Trophoblast cell (in vitro differentiated cells and primary cell): ENCODE measurements around the gene GNG11.
"Not testable (repeated sequence)": the region's sequence is repeated elsewhere in the genome, so short reads cannot be mapped to it uniquely, and the experiment has no call there.

Source experiments
- DNase-seq, 2 donors: peaks; one replicate each; pipeline ENCODE4 v3.0.0-alpha.2; 2016
- H2AFZ ChIP-seq: 2 replicates; pipeline ENCODE4 v1.6.1; 2013; ENCODE audit warnings: low read length, moderate library complexity, mild to moderate bottlenecking; ENCODE audit not compliant: insufficient read depth, poor library complexity
- H2AK5ac ChIP-seq: 2 replicates; pipeline ENCODE4 v1.6.1; 2013; ENCODE audit warnings: mild to moderate bottlenecking, low read length
- H2BK120ac ChIP-seq: 2 replicates; pipeline ENCODE4 v1.6.1; 2013; ENCODE audit warnings: low read length, mild to moderate bottlenecking, moderate library complexity; ENCODE audit not compliant: insufficient read depth, poor library complexity
- H2BK12ac ChIP-seq: 2 replicates; pipeline ENCODE4 v1.6.1; 2013; ENCODE audit warnings: mild to moderate bottlenecking, low read length, moderate library complexity
- H2BK5ac ChIP-seq: 2 replicates; pipeline ENCODE4 v1.6.1; 2013; ENCODE audit warnings: low read length, low read depth, moderate library complexity, mild to moderate bottlenecking; ENCODE audit not compliant: poor library complexity
- H3K14ac ChIP-seq: 2 replicates; pipeline ENCODE4 v1.6.1; 2013; ENCODE audit warnings: mild to moderate bottlenecking, low read length
- H3K18ac ChIP-seq: 2 replicates; pipeline ENCODE4 v1.6.1; 2013; ENCODE audit warnings: mild to moderate bottlenecking, low read length
- H3K23ac ChIP-seq: 2 replicates; pipeline ENCODE4 v1.6.1; 2013; ENCODE audit warnings: low read length
- H3K27ac ChIP-seq: 2 replicates; pipeline ENCODE4 v1.5.1; 2013; ENCODE audit warnings: low read depth, mild to moderate bottlenecking, inconsistent platforms, low read length, moderate library complexity
- H3K27me3 ChIP-seq: 2 replicates; pipeline ENCODE4 v1.6.1; 2013; ENCODE audit warnings: inconsistent platforms, mild to moderate bottlenecking, low read length, moderate library complexity; ENCODE audit not compliant: insufficient read depth
- H3K36me3 ChIP-seq, 2 experiments: 1 replicate in 1 of 2; 2 replicates in 1 of 2; pipeline ENCODE4 v1.6.1; 2013; ENCODE audit warnings: low read length in 2 of 2, mild to moderate bottlenecking in 2 of 2, moderate library complexity in 1 of 2; ENCODE audit not compliant: insufficient read depth in 2 of 2, control insufficient read depth in 1 of 2
- H3K4ac ChIP-seq: 2 replicates; pipeline ENCODE4 v1.6.1; 2013; ENCODE audit warnings: low read depth, mild to moderate bottlenecking, low read length, moderate library complexity
- H3K4me1 ChIP-seq, 2 experiments: 1 replicate in 1 of 2; 2 replicates in 1 of 2; pipeline ENCODE4 v1.6.1; 2013; ENCODE audit warnings: low read length in 2 of 2, mild to moderate bottlenecking in 2 of 2, moderate library complexity in 1 of 2; ENCODE audit not compliant: insufficient read depth in 2 of 2, control insufficient read depth in 1 of 2
- H3K4me2 ChIP-seq: 2 replicates; pipeline ENCODE4 v1.6.1; 2013; ENCODE audit warnings: inconsistent platforms, mild to moderate bottlenecking, low read length, moderate library complexity
- H3K4me3 ChIP-seq: 2 replicates; pipeline ENCODE4 v1.5.1; 2013; ENCODE audit warnings: mild to moderate bottlenecking, low read depth, low read length, inconsistent platforms
- H3K79me1 ChIP-seq: one replicate; pipeline ENCODE4 v1.6.1; 2013; ENCODE audit warnings: low read length
- H3K79me2 ChIP-seq: 2 replicates; pipeline ENCODE4 v1.6.1; 2013; ENCODE audit warnings: low read length, mild to moderate bottlenecking; ENCODE audit not compliant: control insufficient read depth, insufficient read depth, poor library complexity
- H3K9ac ChIP-seq: 2 replicates; pipeline ENCODE4 v1.6.1; 2013; ENCODE audit warnings: mild to moderate bottlenecking, low read length
- H3K9me3 ChIP-seq: 2 replicates; pipeline ENCODE4 v1.6.1; 2013; ENCODE audit warnings: low read depth, mild to moderate bottlenecking, control low read depth, inconsistent platforms, low read length; ENCODE audit not compliant: insufficient read depth
- H4K12ac ChIP-seq: 2 replicates; pipeline ENCODE4 v1.6.1; 2013; ENCODE audit warnings: low read depth, mild to moderate bottlenecking, low read length, moderate library complexity
- H4K8ac ChIP-seq: 2 replicates; pipeline ENCODE4 v1.6.1; 2013; ENCODE audit warnings: low read depth, mild to moderate bottlenecking, low read length, moderate library complexity
- H4K91ac ChIP-seq: one replicate; pipeline ENCODE4 v1.6.1; 2013; ENCODE audit warnings: low read depth, mild to moderate bottlenecking, low read length, moderate library complexity
- WGBS: extraction: QIAGEN DNeasy Blood & Tissue Kit; methylation state at CpG from one replicate; pipeline ENCODE4 v1.1.7; 2013; ENCODE audit warnings: missing lambda C conversion rate; ENCODE audit not compliant: insufficient read length, insufficient coverage; ENCODE audit errors: extremely low coverage; 5-methylcytosine and 5-hydroxymethylcytosine counted together

GNG11 gene

DNA sequence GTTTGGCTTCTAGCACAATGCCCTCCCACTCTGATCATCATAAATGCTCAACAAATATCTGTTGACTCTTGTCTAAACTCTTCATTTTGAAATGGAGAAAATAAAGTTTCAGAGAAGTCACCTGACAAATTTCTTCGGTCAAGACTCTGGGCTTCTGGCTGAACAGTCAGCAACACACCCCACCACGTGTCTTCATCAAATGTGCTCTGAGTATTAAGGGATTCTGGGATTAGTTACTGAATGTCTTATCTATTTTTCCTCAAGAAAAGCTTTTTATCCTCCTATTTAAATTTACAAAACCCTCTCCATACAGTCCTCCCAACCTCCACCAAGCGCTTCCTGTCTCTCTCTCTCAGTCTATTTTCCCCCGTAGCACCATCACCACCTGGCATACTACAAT lies 5.2 kb upstream of the GNG11 start:
- not testable (repeated sequence) for DNase-seq, H3K27me3 ChIP-seq, H4K91ac ChIP-seq, H2BK120ac ChIP-seq, H3K9ac ChIP-seq, H4K8ac ChIP-seq, H3K4me3 ChIP-seq, H4K12ac ChIP-seq, H3K9me3 ChIP-seq, H3K4me2 ChIP-seq, H2AFZ ChIP-seq, H2BK12ac ChIP-seq, H3K18ac ChIP-seq, H3K27ac ChIP-seq, H3K14ac ChIP-seq, H2BK5ac ChIP-seq, H3K79me2 ChIP-seq, H2AK5ac ChIP-seq, H3K23ac ChIP-seq, H3K4ac ChIP-seq, H3K4me1 ChIP-seq, H3K36me3 ChIP-seq, H3K79me1 ChIP-seq
- WGBS = no CpG with 5 or more reads among the region's 4 CpGs

DNA sequence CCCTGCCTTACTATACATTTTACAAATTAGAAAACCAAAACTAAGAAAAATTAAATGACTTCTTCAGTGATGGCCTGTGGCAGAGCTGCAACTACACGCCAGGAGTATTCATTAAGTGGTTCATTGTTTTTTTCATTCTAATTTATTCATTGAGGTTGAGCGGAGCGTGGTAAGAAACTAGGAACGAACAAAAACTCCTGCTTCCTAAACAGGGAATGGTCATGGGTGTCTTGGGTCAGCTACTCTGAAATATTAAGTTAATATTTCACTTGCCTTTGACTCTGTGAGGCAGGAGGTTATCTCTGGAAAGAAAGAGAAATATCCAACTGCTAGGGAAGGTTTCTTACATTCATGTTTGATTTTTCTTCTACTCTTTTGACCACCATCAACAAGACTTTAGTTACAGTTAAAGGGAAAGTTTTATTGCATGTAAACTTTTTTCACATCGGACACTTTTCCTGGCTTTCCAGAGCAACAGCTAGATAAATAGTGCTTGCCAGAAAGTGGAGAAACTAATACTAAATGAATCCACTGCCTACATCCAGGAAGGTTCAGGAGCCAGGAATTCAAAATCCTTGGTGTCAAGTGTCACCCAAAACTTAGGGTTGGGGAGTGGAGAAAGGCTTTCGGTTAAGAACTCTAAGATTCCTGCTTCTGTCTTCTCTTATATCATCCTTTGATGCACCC lies 896 bp upstream of the GNG11 start:
- no peak overlapping the region for H2AK5ac ChIP-seq
- H3K79me1 ChIP-seq = peaks cover 5% of the 10 kb centered on the region
- H2BK120ac ChIP-seq = no peak overlapping the region
- no peak overlapping the region for H2BK12ac ChIP-seq
- no peaks in the 10 kb centered on the region for H3K36me3 ChIP-seq
- no peak overlapping the region for H4K12ac ChIP-seq
- DNase-seq = no peak
- no peaks in the 10 kb centered on the region for H3K27me3 ChIP-seq
- H3K18ac ChIP-seq = no peak overlapping the region
- no peak overlapping the region for H3K23ac ChIP-seq
- H3K4me3 ChIP-seq = no peak overlapping the region
- no peak overlapping the region for H3K14ac ChIP-seq
- no peak overlapping the region for H3K4me2 ChIP-seq
- H2AFZ ChIP-seq = no peak overlapping the region
- no peak overlapping the region for H4K91ac ChIP-seq
- WGBS = no CpG with 5 or more reads among the region's 6 CpGs
- no peak overlapping the region for H3K9ac ChIP-seq
- H3K27ac ChIP-seq = no peak overlapping the region
- no peak overlapping the region for H2BK5ac ChIP-seq
- H3K4me1 ChIP-seq = peaks cover 0 to 2% of the 10 kb centered on the region in 2 experiments
- no peak overlapping the region for H4K8ac ChIP-seq
- no peaks in the 10 kb centered on the region for H3K9me3 ChIP-seq
- H3K4ac ChIP-seq = no peak overlapping the region
- H3K79me2 ChIP-seq = peaks cover 3% of the 10 kb centered on the region

DNA sequence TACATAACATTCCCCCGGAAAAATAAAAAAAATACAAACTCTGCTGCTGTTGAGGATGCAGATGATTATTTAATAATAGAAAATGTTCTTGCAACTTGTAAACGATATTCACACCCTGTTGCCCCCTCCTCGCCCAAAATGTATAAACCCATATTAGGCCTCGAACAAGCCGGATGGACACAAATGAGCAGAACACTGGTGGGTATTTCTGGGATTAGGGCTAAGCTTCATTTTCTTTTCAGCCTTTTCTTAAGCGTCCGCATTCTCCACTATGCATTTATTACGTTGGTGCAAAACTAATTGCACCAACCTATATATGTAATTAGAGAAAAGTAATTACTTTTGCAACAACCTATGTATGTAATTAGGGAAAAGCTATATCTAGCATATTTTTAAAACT lies 349 bp upstream of the GNG11 start:
- Histone ChIP-seq H3K4me1 (peaks cover 0 to 2% of the 10 kb centered on the region in 2 experiments), H2AFZ (no peak overlapping the region), H2BK12ac (no peak overlapping the region), H3K4me3 (no peak overlapping the region), H3K14ac (no peak overlapping the region), H3K79me2 (peaks cover 3% of the 10 kb centered on the region), H3K27me3 (no peaks in the 10 kb centered on the region), H3K36me3 (no peaks in the 10 kb centered on the region), H3K9ac (no peak overlapping the region), H4K8ac (no peak overlapping the region), H4K91ac (no peak overlapping the region), H4K12ac (no peak overlapping the region), H2AK5ac (no peak overlapping the region), H3K18ac (no peak overlapping the region), H2BK120ac (no peak overlapping the region), H3K4me2 (no peak overlapping the region), H2BK5ac (no peak overlapping the region), H3K23ac (no peak overlapping the region), H3K27ac (no peak overlapping the region), H3K4ac (no peak overlapping the region), H3K9me3 (no peaks in the 10 kb centered on the region), H3K79me1 (peaks cover 5% of the 10 kb centered on the region)
- no CpG with 5 or more reads among the region's 8 CpGs for WGBS
- no peak for DNase-seq

DNA sequence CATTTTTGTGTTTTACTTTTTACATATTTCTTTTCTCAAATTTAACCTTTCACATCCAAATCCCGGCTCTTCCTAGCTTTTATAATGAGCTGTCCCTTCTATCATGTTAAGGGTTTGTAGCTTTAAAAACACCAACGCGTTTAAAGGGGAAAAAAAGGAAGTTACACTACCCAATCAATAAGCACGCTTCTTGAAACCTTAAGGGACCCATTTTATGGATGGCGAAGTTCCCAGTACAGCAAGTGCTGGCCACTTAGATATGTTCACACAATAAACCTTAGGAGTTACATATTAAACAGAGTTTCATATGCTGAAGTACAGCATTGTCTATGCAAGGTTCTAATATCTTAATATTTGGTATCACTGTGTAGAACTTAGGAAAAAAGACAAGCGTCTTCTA lies 1.8 kb downstream of the GNG11 start:
- H3K27ac ChIP-seq = no peak overlapping the region
- no peak overlapping the region for H2BK120ac ChIP-seq
- no peak overlapping the region for H3K9ac ChIP-seq
- H3K79me2 ChIP-seq = peaks cover 3% of the 10 kb centered on the region
- no peak for DNase-seq
- H3K4me3 ChIP-seq = no peak overlapping the region
- H4K91ac ChIP-seq = no peak overlapping the region
- no peak overlapping the region for H2AFZ ChIP-seq
- no peak overlapping the region for H3K14ac ChIP-seq
- H3K9me3 ChIP-seq = no peaks in the 10 kb centered on the region
- no peaks in the 10 kb centered on the region for H3K27me3 ChIP-seq
- peaks cover 0 to 2% of the 10 kb centered on the region in 2 experiments for H3K4me1 ChIP-seq
- peaks cover 5% of the 10 kb centered on the region for H3K79me1 ChIP-seq
- no peak overlapping the region for H3K18ac ChIP-seq
- no peak overlapping the region for H3K4me2 ChIP-seq
- no peak overlapping the region for H3K23ac ChIP-seq
- no peak overlapping the region for H4K8ac ChIP-seq
- H2BK12ac ChIP-seq = no peak overlapping the region
- H2BK5ac ChIP-seq = no peak overlapping the region
- H3K4ac ChIP-seq = no peak overlapping the region
- no peaks in the 10 kb centered on the region for H3K36me3 ChIP-seq
- no peak overlapping the region for H2AK5ac ChIP-seq
- no peak overlapping the region for H4K12ac ChIP-seq
- no CpG with 5 or more reads among the region's 6 CpGs for WGBS
